G401 (cell line): ENCODE data around the gene WDHD1. TPM values are rescaled to one million over a fixed set of nuclear protein-coding genes. Genes with fewer than 3 reads are reported as not detected.
"Not testable (repeated sequence)": the region's sequence is repeated elsewhere in the genome, so short reads cannot be mapped to it uniquely, and the experiment has no call there.

Experiments used
- DNase-seq: peaks from one replicate; pipeline ENCODE4 v3.0.0-alpha.2; 2015; ENCODE audit warnings: low spot score
- in situ Hi-C: cut with HindIII; loops from 2 replicates; pipeline ENCODE4 v1.10.0; 2016; ENCODE audit warnings: low sequenced_read_pairs, mixed read lengths
- total RNA-seq: library from RNA; depleted of rRNA; stranded (reverse); fragments of >200 nt; shearing (Covaris generic); gene quantifications from 2 replicates; pipeline ENCODE4 v1.2.3, GENCODE V29; 2014

The WDHD1 gene
- total RNA-seq, 1 experiment from 2014 or later, result 20.7 TPM

DNA sequence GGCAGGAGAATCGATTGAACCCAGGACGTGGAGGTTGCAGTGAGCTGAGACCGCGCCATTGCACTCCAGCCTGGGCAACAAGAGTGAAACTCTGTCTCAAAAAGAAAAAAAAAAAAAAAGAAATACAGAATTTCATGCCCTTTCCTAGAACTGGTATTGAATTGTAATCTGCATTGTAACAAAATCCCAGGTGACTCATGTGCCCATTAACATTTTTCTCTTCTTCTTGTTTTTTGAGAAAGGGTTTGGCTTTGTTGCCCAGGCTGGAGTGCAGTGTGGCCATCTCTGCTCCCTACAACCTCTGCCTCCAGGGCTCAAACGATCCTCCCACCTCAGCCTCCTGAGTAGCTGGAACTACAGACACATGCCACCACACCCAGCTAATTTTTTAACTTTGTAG, 100.3 kb downstream of the WDHD1 start:
- DNase-seq, in situ Hi-C loops: not testable (repeated sequence)

- in situ Hi-C loops, result no loop called here
- DNase-seq, result no peak
Observed at GRCh38 chr14:54922598-54922997, 104.3 kb downstream of the WDHD1 start.

- in situ Hi-C loops, result no loop called here
- no peak for DNase-seq
Observed at GRCh38 chr14:54920052-54920451, 106.8 kb downstream of the WDHD1 start.

DNA sequence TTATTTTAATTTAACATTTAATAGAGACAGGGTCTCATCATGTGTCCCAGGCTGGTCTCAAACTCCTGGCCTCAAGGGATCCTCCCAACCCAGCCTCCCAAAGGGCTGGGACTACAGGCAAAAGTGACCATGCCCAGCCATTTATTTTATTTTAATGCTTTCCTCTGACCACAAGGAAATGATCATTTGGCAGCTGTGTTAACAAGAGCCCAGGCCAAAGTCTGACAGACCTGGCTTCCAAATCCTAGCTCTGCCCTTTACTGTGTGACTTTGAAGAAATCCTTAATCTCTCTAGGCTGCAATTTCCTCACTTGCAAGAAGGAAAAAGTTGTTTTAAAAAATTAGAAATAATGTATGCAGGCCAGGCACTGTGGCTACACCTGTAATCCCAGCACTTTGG, 107.6 kb downstream of the WDHD1 start:
- in situ Hi-C loops, result no loop called here
- no peak for DNase-seq

GRCh38 chr14:54918427-54918826, 108.5 kb downstream of the WDHD1 start:
- no peak for DNase-seq
- in situ Hi-C loops, result no loop called here

DNA sequence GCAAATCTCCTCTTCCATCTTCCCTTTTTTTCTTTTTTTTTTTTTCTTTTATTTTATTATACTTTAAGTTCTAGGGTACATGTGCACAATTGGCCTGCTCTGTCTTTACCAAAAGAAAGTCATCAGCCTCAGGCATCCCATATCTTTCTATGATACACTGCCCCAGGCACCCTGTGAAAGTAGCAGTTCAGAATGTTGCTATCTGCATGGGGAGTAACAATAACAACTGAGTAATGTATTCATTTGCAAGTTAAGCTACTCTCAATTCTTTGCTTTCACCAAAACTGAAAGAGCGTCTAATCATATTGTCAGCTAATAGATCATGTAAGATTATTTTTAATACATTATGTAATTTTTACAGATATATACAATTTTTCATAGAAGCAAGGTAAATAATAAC, 110.8 kb downstream of the WDHD1 start:
- in situ Hi-C loops, result no loop called here
- DNase-seq, result no peak

GRCh38 chr14:54909817-54910558, 116.9 kb downstream of the WDHD1 start:
- no peak for DNase-seq
- in situ Hi-C loops, result no loop called here

DNA sequence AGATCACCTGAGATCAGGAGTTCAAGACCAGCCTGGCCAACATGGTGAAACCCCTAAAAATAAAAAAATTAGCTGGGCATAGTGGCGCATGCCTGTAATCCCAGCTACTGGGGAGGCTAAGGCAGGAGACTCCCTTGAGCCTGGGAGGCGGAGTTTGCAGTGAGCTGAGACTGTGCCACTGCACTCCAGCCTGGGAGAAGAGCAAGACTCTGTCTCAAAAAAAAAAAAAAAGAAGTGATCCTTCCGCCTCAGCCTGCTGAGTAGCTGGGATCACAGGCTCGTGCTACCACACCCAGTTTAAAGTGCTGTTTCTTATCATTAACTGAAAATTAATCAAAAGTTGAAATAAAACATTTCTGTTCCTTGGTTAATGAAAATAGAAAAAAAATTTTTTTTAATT, 117.9 kb downstream of the WDHD1 start:
- DNase-seq, in situ Hi-C loops: not testable (repeated sequence)

DNA sequence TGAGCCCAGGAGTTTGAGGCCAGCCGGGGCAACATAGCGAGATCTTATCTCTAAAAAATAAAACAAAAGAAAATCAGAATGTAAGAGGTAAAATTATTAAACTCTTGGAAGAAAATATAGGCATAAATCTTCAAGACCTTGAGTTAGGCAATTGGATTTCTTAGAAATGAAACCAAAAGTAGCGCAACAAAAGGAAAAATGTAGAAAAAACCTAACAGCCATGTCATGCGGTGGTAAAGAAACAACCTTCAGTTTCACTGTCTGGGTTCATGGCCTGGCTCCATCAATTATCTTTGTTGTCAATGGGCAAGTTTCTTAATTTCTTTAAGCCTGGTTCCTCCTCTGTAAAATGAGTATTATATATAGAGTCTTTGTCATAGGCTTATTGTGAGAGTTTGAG, 118.7 kb downstream of the WDHD1 start:
- in situ Hi-C loops, result no loop called here
- DNase-seq, result no peak

GRCh38 chr14:54906075-54906474, 120.8 kb downstream of the WDHD1 start:
- no peak for DNase-seq
- in situ Hi-C loops, result no loop called here

DNA sequence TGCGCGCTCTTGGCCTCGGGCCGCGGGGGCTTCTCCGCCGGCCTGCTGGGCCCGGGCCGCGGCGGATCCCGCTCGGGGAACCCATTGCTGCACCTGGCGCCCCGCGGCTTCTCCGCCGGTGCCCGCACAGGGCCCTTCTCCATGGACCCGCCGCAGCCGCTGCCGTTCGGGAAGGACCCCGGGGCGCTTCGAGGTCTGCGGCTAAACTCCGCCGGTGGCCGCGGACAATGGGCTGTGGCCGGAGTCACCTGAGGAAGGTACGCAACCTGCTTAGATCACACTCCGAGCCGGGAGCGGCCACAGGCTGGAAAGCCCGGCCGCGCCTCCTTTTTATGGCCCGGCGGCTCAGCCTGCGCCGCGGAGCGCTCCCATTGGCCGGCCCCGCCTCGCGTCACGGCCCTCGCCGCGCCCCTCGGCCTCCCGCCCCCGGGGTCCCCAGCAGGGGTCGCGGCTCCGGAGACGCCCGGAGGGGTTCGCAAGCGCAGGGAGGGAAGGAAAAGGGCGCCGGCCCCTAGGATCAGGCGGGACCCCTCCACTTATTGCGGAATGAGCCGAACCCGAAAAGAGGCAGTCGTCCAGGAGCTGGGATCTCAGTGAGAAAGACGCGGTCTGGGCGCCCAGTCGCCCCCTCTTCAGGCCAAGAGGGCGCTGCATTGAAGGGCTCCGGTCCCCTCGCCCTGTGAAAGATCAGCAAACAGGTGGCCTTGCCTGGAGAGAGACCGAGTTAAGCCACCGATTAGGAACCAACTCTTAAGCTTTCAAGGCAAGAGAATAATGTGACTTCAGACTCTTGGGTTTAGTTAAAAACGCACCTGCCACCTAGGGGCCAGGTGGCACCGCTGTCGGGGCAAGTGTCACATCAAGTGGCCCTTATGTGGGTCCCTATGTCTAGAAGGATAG, 124.1 kb downstream of the WDHD1 start, which contains the start of gene GCH1:
Gene GCH1 (minus strand): TSS at position 306 of the 900 bp plus-strand sequence. CDS start 163 bp downstream, at position 143.
- in situ Hi-C loops, result no loop called here
- peak; percentile 69 for DNase-seq

DNA sequence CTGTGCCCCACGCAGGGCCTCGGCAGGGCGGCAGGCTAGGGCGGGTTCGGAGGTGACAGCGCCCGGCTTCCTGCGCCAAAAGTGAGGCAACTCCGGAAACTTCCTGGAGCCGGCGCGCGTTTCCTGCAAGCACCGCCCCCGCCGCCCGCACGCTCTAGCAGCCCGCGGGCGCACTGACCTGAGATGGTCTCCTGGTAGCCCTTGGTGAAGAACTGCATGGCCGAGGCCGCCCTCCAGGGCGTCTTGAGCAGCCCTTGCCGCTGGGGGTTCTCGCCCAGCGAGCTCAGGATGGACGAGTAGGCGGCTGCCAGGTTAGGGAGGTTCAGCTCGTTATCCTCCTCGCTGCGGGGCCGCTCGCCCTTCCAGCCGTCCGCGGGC, 124.8 kb downstream of the WDHD1 start:
- DNase-seq, result peak; percentile 36
- in situ Hi-C loops, result no loop called here

GRCh38 chr14:54901380-54902142, 125.3 kb downstream of the WDHD1 start:
- in situ Hi-C loops, result no loop called here
- peak; percentile 13 for DNase-seq

DNA sequence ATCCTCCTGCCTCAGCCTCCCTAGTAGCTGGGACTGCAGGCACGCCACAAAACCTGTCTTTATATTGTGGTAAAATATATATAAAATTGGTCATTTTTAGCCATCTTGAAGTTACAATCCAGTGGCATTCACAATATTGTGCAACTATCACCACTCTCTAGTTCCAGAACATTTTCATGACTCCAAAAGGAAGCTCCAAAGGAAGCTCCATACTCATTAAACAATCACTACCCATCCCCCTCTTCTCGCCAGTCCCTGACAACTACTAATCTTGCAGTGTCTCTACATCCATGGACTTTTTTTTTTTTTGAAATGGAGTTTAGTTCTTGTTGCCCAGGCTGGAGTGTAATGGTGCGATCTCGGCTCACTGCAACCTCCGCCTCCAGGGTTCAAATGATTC, 127.3 kb downstream of the WDHD1 start:
- in situ Hi-C loops, result no loop called here

DNA sequence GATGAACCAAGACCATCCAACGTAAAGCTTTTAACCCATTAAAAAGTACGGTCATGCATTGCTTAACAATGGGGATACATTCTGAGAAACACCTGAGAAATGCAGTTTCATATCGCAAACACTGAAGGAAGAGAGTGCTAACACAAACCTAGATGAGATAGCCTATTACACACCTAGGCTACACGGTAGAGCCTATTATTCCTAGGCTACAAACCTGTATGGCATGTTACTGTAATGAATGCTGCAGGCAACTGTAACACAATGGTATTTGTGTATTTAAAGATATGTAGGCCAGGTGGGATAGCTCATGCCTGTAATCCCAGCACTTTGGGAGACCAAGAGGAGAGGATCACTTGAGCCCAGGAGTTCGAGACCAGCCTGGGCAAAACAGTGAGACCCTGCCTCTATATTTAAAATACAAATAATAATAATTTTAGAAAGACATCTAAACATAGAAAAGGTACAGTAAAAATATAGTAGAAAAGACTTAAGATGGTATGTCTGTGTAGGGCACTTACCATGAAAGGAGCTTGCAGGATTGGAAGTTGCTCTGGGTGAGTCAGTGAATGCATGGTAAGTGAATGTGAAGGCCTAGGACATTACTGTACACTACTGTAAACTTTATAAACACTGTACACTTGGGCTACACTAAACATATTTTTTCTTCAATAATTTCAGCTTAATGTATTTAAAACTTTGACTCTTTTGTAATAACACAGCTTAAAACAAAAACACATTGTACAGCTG, 128.9 kb downstream of the WDHD1 start:
- in situ Hi-C loops, result not testable (repeated sequence)

More for the DNA sequence above, 127.3 kb downstream of the WDHD1 start:
- no peak for DNase-seq

DNA sequence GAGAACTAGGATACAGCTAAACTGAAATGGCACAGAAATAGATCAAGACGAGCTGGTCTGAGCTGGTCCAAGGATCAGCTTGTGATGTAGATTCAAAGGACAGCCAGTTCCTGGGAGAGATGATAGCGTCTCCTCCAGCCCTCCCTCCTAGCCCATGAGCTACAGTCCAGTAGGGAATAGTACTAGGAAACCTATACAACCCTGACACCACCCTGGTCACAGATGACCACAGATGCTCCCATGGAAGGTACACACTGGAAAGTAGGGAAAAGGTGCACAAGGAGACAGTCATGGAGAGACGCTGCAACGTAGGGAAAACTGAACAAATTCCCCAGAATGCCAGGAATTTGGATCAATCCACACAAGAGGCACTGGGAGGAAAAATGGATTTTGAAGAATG, 131.2 kb downstream of the WDHD1 start:
- in situ Hi-C loops, result no loop called here

More for the DNA sequence above, 128.9 kb downstream of the WDHD1 start:
- DNase-seq, result not testable (repeated sequence)

DNA sequence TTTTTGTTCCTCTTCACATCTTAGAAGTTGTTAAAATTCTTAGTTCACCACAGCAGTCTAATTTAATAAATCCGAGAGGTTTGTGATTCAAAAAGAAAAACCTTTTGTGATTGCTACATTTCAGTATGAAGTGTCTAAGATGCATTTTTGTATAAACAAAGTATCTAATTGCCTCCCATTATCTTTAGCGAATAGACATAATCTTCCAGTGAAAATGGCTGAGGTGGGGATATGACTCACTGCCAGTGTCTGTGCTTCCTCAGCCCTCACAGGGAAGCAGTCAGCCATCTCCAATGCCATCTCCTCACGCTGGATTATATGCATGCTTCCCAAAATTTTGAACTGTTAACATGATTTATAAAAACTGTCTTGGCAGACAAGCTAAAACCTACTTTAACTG, 131.9 kb downstream of the WDHD1 start:
- DNase-seq, result no peak
- in situ Hi-C loops, result no loop called here

More for the DNA sequence above, 131.2 kb downstream of the WDHD1 start:
- no peak for DNase-seq

DNA sequence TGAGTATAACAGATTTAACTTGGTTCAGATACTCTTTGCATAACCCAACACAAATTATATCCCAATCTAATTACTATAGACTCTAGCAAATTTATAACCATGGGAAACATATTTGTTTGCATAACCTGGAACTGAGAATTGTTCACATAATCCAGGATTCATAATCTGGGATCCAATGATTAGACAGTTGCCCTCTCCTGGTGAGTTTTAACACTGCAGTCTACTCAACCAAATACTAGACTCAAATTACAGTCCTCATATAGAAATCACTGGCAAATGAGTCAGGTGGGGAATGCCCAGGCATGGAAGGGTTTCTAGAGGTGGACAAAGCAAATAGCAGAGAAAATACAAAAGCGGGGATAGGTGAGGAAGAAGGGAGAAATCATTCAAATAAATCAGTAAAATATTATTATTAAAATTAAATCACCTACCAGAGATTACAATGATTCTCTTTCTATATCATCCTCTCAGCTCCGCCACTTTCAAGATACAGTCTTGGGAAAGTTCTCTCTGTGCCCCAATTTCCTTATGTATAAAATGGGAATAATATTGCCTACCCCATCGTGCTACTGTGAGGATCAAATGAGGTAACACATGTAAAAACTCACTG, 133.6 kb downstream of the WDHD1 start:
- peak; percentile 58 for DNase-seq

More for the DNA sequence above, 133.6 kb downstream of the WDHD1 start:
- in situ Hi-C loops, result no loop called here
